Brain microvascular endothelial cell (primary cell): Measurements from ENCODE around the gene THSD4.

Source experiments
- DNase-seq: peaks from one replicate; pipeline ENCODE4 v3.0.0-alpha.2; 2020
- H3K27ac ChIP-seq: fragments of 250-450 bp; sonication (Bioruptor Pico); 2 replicates; pipeline ENCODE4 v1.5.1; 2020; ENCODE audit warnings: mild to moderate bottlenecking, moderate library complexity
- H3K27me3 ChIP-seq: fragments of 250-450 bp; sonication (Bioruptor Pico); replicated peaks from 2 replicates; pipeline ENCODE4 v1.5.1; 2020; ENCODE audit warnings: mild to moderate bottlenecking
- H3K36me3 ChIP-seq: fragments of 250-450 bp; sonication (Bioruptor Pico); replicated peaks from 2 replicates; pipeline ENCODE4 v1.5.1; 2020; ENCODE audit warnings: mild to moderate bottlenecking
- H3K4me3 ChIP-seq: 2 replicates; pipeline ENCODE4 v1.5.1; 2011; ENCODE audit warnings: low read depth, mild to moderate bottlenecking, control low read depth, low read length, moderate library complexity
- in situ Hi-C: cut with HindIII; loops from 2 replicates; pipeline ENCODE4 v1.10.0; 2017; ENCODE audit warnings: low sequenced_read_pairs, low pct_ligation_motif_present
- TF ChIP-seq, protein P1 (sequence below): IDR thresholded peaks from 2 replicates; pipeline ENCODE4 v1.5.1; 2011; ENCODE audit warnings: low read depth, mild to moderate bottlenecking, moderate library complexity, low read length, control low read depth, inconsistent platforms; ENCODE audit errors: missing control alignments

Gene THSD4

DNA sequence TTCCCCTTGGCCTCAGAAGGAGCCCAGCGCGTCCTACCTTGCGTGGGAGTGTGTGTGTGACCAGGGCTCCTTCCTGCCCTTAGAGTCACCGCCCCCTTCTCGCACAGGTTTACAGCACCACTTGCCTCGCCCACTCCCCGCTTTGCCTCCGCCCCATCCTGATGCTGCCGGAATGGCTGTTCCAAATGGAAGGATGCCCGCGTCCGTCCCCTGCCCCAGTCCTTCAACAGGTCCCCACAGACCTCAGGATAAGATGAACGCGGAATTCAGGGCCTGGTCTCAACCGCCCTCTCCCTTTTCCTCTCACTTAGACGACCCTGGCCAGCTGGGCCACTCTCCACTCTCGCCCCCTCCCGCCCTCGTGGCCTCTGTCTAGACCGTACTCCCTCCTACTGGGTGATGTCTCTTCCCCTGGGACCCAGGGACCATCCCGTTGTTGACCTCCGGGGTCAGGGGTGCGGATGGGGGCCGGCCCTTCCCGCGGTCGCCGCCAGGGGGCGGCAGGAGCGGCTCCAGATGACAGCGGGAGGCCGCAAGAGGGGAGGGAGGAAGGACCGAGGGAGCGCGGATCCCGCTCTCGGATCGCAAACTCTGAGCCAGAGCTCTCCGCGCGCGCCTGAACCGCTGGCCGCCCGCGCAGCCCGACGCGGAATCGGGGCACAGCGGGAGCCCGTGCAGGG, at the start of gene THSD4:
Gene THSD4, plus strand, starts transcription at position 585 of the 680 bp plus-strand sequence.
- Histone ChIP-seq H3K27ac (peak within 1 kb of the TSS; percentile 78), H3K36me3 (no peaks in the 10 kb centered on the region), H3K27me3 (no peaks in the 10 kb centered on the region), H3K4me3 (peak within 1 kb of the TSS; percentile 74)
- in situ Hi-C loops: loop anchor here (25.0 kb wide), 1 partner anchor 322 kb away; no protein-coding TSS in a partner anchor
- DNase-seq: peak; percentile 62
- TF ChIP-seq, protein P1, sequence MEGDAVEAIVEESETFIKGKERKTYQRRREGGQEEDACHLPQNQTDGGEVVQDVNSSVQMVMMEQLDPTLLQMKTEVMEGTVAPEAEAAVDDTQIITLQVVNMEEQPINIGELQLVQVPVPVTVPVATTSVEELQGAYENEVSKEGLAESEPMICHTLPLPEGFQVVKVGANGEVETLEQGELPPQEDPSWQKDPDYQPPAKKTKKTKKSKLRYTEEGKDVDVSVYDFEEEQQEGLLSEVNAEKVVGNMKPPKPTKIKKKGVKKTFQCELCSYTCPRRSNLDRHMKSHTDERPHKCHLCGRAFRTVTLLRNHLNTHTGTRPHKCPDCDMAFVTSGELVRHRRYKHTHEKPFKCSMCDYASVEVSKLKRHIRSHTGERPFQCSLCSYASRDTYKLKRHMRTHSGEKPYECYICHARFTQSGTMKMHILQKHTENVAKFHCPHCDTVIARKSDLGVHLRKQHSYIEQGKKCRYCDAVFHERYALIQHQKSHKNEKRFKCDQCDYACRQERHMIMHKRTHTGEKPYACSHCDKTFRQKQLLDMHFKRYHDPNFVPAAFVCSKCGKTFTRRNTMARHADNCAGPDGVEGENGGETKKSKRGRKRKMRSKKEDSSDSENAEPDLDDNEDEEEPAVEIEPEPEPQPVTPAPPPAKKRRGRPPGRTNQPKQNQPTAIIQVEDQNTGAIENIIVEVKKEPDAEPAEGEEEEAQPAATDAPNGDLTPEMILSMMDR: peak; percentile 97

- Histone ChIP-seq H3K4me3 (no peak overlapping the region), H3K27me3 (no peaks in the 10 kb centered on the region), H3K36me3 (no peaks in the 10 kb centered on the region), H3K27ac (no peak overlapping the region)
- in situ Hi-C loops: no loop called here
- DNase-seq: peak; percentile 57
- TF ChIP-seq, protein P1: no peak
Measured at GRCh38 chr15:71066983-71067382, 48.3 kb upstream of the THSD4 start.

- Histone ChIP-seq H3K36me3 (no peaks in the 10 kb centered on the region), H3K27me3 (no peaks in the 10 kb centered on the region), H3K27ac (no peak overlapping the region), H3K4me3 (no peak overlapping the region)
- TF ChIP-seq, protein P1: no peak
- DNase-seq: no peak
- in situ Hi-C loops: no loop called here
Measured at GRCh38 chr15:71069693-71070092, 45.6 kb upstream of the THSD4 start.

DNA sequence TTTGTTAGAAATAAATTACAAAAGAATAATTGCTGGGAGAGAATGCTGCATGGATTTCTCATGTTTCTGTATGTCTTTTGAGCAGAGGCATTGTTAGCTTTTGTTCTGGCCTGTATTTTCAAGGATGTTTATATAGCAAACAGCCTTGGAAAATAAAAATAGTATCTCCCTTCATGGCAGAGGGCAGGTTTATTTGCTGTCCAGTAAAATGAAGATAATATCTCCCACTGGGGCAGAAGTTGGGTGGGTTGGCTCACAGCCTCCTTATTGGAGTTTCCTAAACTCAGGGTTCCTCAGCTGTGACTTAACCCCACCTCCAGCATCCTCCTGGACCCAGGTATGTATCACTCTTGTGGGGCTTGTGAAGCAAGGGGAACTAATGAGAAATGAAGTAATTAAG, 43.7 kb upstream of the THSD4 start:
- no peak for DNase-seq
- no peaks in the 10 kb centered on the region for H3K27me3 ChIP-seq
- H3K36me3 ChIP-seq: no peaks in the 10 kb centered on the region
- H3K27ac ChIP-seq: no peak overlapping the region
- in situ Hi-C loops: no loop called here
- TF ChIP-seq, protein P1: no peak
- no peak overlapping the region for H3K4me3 ChIP-seq

- no peak overlapping the region for H3K27ac ChIP-seq
- no peak for DNase-seq
- no peaks in the 10 kb centered on the region for H3K27me3 ChIP-seq
- TF ChIP-seq, protein P1: no peak
- in situ Hi-C loops: no loop called here
- H3K4me3 ChIP-seq: no peak overlapping the region
- H3K36me3 ChIP-seq: no peaks in the 10 kb centered on the region
Measured at GRCh38 chr15:71072423-71072822, 42.8 kb upstream of the THSD4 start.
